ENCODE results near the gene PTPN5.
"Not testable (repeated sequence)": the region's sequence is repeated elsewhere in the genome, so short reads cannot be mapped to it uniquely, and the experiment has no call there.

PTPN5 gene

GRCh38 chr11:18684267-18684666 lies 107.3 kb downstream of the PTPN5 start:
- H3K4me3 ChIP-seq (ENCODE audit: low read depth, low read length) = no peak overlapping the region
- no peak for DNase-seq (ENCODE audit: low read depth, low spot score)
- TF ChIP-seq CTCF (IDR thresholded peaks at IDR 0.05; ENCODE audit: low read depth, low read length) = no peak
- in situ Hi-C loops (cut with HindIII; ENCODE audit: low sequenced_read_pairs) = no loop called here

- H3K4me3 ChIP-seq (ENCODE audit: low read depth, low read length) = no peak overlapping the region
- no peak for DNase-seq (ENCODE audit: low read depth, low spot score)
- in situ Hi-C loops (cut with HindIII; ENCODE audit: low sequenced_read_pairs) = no loop called here
- TF ChIP-seq CTCF (IDR thresholded peaks at IDR 0.05; ENCODE audit: low read depth, low read length) = no peak
Observed at GRCh38 chr11:18682466-18682865, 109.1 kb downstream of the PTPN5 start.

GRCh38 chr11:18681949-18682348 lies 109.6 kb downstream of the PTPN5 start:
- in situ Hi-C loops (cut with HindIII; ENCODE audit: low sequenced_read_pairs); DNase-seq (ENCODE audit: low read depth, low spot score); H3K4me3 ChIP-seq (ENCODE audit: low read depth, low read length): not testable (repeated sequence)

All from astrocyte of the spinal cord (primary cell).